Measurements from ENCODE around the gene NUMB.

NUMB gene

DNA sequence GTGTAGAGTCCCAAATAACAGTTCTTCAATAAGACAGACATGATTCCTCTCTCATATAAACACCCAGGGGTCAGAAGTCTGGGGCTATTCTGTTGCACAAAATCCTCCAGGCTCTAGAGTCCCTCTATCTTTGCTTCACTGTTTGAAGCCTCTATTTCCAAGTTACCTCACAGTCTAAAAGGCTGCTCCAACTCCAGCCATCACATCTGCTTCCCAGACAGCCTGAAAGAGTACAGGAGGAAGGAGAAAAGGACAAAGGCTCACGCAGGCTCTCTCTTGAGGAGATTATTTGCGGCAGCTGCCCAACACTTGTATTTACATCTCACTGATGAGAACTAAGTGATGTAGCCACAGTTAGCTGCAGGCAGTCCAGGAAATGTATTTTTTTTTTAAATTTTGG, 214.6 kb downstream of the NUMB start:
- Histone ChIP-seq H2AK5ac (ENCODE audit: low read length) (no peak overlapping the region), H4K12ac (ENCODE audit: low read depth, low read length) (no peak overlapping the region), H3K27ac (ENCODE audit: low read depth, low read length) (no peak overlapping the region), H3K9me3 (ENCODE audit: insufficient read depth, low read depth, low read length) (peaks cover 2% of the 10 kb centered on the region), H3K9ac (ENCODE audit: low read length) (no peak overlapping the region), H3K27me3 (ENCODE audit: insufficient read depth, low read length) (peaks cover 20% of the 10 kb centered on the region), H3K79me1 (ENCODE audit: low read length) (no peaks in the 10 kb centered on the region), H2AFZ (ENCODE audit: insufficient read depth, low read length, poor library complexity) (no peak overlapping the region), H3K14ac (ENCODE audit: low read length) (no peak overlapping the region), H3K4me1 (ENCODE audit: control insufficient read depth in 1 of 2, insufficient read depth in 2 of 2, low read length in 2 of 2) (no peaks in the 10 kb centered on the region), H3K79me2 (ENCODE audit: control insufficient read depth, insufficient read depth, low read length, poor library complexity) (no peaks in the 10 kb centered on the region), H2BK120ac (ENCODE audit: insufficient read depth, low read length, poor library complexity) (no peak overlapping the region), H3K23ac (ENCODE audit: low read length) (no peak overlapping the region), H2BK12ac (ENCODE audit: low read length) (no peak overlapping the region), H3K4ac (ENCODE audit: low read depth, low read length) (no peak overlapping the region), H2BK5ac (ENCODE audit: low read depth, low read length, poor library complexity) (no peak overlapping the region), H3K18ac (ENCODE audit: low read length) (no peak overlapping the region), H3K4me2 (ENCODE audit: low read length) (no peak overlapping the region), H4K8ac (ENCODE audit: low read depth, low read length) (no peak overlapping the region), H4K91ac (ENCODE audit: low read depth, low read length) (no peak overlapping the region), H3K4me3 (ENCODE audit: low read depth, low read length) (no peak overlapping the region), H3K36me3 (ENCODE audit: control insufficient read depth in 1 of 2, insufficient read depth in 2 of 2, low read length in 2 of 2) (no peaks in the 10 kb centered on the region)
- no peak for DNase-seq
- WGBS (ENCODE audit: extremely low coverage, insufficient coverage, insufficient read length), result no CpG with 5 or more reads among the region's 2 CpGs

DNA sequence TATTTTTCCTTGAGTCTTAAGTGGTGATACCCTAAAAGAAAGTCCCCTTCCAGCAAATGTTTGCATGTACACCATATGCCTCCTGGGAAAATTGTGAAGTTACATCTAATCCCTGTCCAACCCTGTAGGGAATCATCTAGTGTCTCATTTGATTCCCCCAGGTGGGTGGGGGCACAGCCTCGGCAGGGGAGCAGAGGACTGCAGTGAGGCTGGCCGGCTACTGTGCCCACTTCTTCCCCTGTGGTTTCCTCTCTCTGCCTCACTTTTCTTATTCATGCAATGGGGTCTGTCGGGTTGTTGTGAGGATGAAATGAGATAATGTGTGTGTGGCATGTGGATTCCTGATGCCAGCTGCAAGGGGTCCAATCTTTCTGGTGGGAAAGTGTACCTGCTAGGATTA, 215.0 kb downstream of the NUMB start:
- H3K4ac ChIP-seq (ENCODE audit: low read depth, low read length), result no peak overlapping the region
- H2BK120ac ChIP-seq (ENCODE audit: insufficient read depth, low read length, poor library complexity), result no peak overlapping the region
- H3K9ac ChIP-seq (ENCODE audit: low read length), result no peak overlapping the region
- no peak overlapping the region for H2AK5ac ChIP-seq (ENCODE audit: low read length)
- DNase-seq, result no peak
- no peaks in the 10 kb centered on the region for H3K4me1 ChIP-seq (ENCODE audit: control insufficient read depth in 1 of 2, insufficient read depth in 2 of 2, low read length in 2 of 2)
- H2BK5ac ChIP-seq (ENCODE audit: low read depth, low read length, poor library complexity), result no peak overlapping the region
- H3K4me3 ChIP-seq (ENCODE audit: low read depth, low read length), result no peak overlapping the region
- no peak overlapping the region for H3K4me2 ChIP-seq (ENCODE audit: low read length)
- H4K12ac ChIP-seq (ENCODE audit: low read depth, low read length), result no peak overlapping the region
- H4K91ac ChIP-seq (ENCODE audit: low read depth, low read length), result no peak overlapping the region
- H3K14ac ChIP-seq (ENCODE audit: low read length), result no peak overlapping the region
- no peaks in the 10 kb centered on the region for H3K36me3 ChIP-seq (ENCODE audit: control insufficient read depth in 1 of 2, insufficient read depth in 2 of 2, low read length in 2 of 2)
- no peak overlapping the region for H3K18ac ChIP-seq (ENCODE audit: low read length)
- no peak overlapping the region for H3K27ac ChIP-seq (ENCODE audit: low read depth, low read length)
- no CpG with 5 or more reads among the region's 3 CpGs for WGBS (ENCODE audit: extremely low coverage, insufficient coverage, insufficient read length)
- peaks cover 22% of the 10 kb centered on the region for H3K27me3 ChIP-seq (ENCODE audit: insufficient read depth, low read length)
- no peaks in the 10 kb centered on the region for H3K79me2 ChIP-seq (ENCODE audit: control insufficient read depth, insufficient read depth, low read length, poor library complexity)
- no peak overlapping the region for H4K8ac ChIP-seq (ENCODE audit: low read depth, low read length)
- H3K79me1 ChIP-seq (ENCODE audit: low read length), result no peaks in the 10 kb centered on the region
- H3K23ac ChIP-seq (ENCODE audit: low read length), result no peak overlapping the region
- peaks cover 2% of the 10 kb centered on the region for H3K9me3 ChIP-seq (ENCODE audit: insufficient read depth, low read depth, low read length)
- no peak overlapping the region for H2BK12ac ChIP-seq (ENCODE audit: low read length)
- no peak overlapping the region for H2AFZ ChIP-seq (ENCODE audit: insufficient read depth, low read length, poor library complexity)

DNA sequence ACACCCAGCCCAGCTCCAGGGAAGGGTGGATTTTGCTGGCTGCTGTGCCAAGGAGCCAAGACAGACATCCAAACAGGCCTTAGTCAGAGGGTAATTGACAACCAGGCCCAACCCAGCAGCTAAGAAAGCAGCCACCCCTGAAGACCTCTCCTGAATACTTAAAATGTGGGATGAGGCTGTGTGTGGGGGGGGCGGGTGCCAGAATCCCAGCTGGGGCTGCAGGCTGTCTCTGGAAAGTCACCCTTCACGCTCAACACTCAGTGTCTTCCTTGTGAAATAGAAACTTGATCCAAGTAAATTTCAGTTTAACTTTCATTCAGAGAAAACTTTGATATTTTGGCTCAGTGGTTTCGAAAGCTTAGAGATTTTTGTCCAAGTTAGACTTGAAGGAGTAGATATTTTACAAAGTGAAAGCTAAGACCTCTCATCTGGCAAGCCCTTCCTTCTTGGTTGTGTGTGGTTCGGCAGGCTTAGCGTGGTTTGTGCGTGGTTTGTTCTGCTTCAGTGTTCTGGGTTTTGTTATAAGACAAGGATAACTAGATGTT, 215.9 kb downstream of the NUMB start:
- Histone ChIP-seq H2BK5ac (ENCODE audit: low read depth, low read length, poor library complexity) (no peak overlapping the region), H3K4me3 (ENCODE audit: low read depth, low read length) (no peak overlapping the region), H2AK5ac (ENCODE audit: low read length) (no peak overlapping the region), H3K36me3 (ENCODE audit: control insufficient read depth in 1 of 2, insufficient read depth in 2 of 2, low read length in 2 of 2) (no peaks in the 10 kb centered on the region), H2BK120ac (ENCODE audit: insufficient read depth, low read length, poor library complexity) (no peak overlapping the region), H3K27me3 (ENCODE audit: insufficient read depth, low read length) (peaks cover 31% of the 10 kb centered on the region), H3K4ac (ENCODE audit: low read depth, low read length) (no peak overlapping the region), H2AFZ (ENCODE audit: insufficient read depth, low read length, poor library complexity) (no peak overlapping the region), H2BK12ac (ENCODE audit: low read length) (no peak overlapping the region), H3K23ac (ENCODE audit: low read length) (no peak overlapping the region), H3K9me3 (ENCODE audit: insufficient read depth, low read depth, low read length) (peaks cover 2% of the 10 kb centered on the region), H4K91ac (ENCODE audit: low read depth, low read length) (no peak overlapping the region), H3K14ac (ENCODE audit: low read length) (no peak overlapping the region), H3K27ac (ENCODE audit: low read depth, low read length) (no peak overlapping the region), H3K79me1 (ENCODE audit: low read length) (no peaks in the 10 kb centered on the region), H4K12ac (ENCODE audit: low read depth, low read length) (no peak overlapping the region), H3K18ac (ENCODE audit: low read length) (no peak overlapping the region), H4K8ac (ENCODE audit: low read depth, low read length) (no peak overlapping the region), H3K4me2 (ENCODE audit: low read length) (no peak overlapping the region), H3K79me2 (ENCODE audit: control insufficient read depth, insufficient read depth, low read length, poor library complexity) (no peaks in the 10 kb centered on the region), H3K9ac (ENCODE audit: low read length) (no peak overlapping the region), H3K4me1 (ENCODE audit: control insufficient read depth in 1 of 2, insufficient read depth in 2 of 2, low read length in 2 of 2) (peaks cover 5 to 7% of the 10 kb centered on the region in 2 experiments)
- no peak for DNase-seq
- WGBS (ENCODE audit: extremely low coverage, insufficient coverage, insufficient read length), result no CpG with 5 or more reads among the region's 6 CpGs

DNA sequence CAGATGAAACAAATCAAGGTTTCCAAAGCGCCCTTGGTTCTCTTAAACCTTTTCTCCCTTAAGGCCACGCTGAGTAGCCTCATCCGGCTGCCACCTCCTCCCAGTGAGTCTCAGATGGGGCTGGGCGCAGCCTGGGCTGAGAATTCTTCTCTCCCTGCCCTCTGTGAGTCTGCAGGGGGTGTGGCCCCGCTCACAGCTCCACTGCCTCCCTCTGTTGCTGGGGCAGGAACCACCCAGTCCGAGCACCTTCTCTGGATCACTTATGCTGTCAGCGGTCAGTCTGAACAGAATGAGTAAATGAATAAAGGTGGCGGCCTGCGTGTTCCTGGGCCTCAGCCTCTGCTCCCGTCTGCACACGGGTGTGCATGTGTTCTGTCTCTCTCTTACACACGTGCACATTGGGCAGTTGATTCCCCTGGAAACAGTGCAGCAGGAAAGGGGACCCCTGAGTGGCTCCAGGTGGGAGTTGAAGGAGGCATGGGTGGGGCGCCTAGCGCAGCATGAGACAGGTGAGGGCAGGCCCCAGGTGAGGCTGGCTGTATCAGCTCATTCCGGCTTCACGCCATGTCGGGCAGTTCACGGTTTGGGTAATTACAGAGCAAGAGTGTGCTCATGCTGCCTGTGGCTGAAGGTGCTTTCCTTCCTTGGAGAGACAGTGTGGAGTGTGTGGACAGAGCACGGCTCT, 216.7 kb downstream of the NUMB start:
- Histone ChIP-seq H3K27me3 (ENCODE audit: insufficient read depth, low read length) (peaks cover 38% of the 10 kb centered on the region), H2BK12ac (ENCODE audit: low read length) (no peak overlapping the region), H2AK5ac (ENCODE audit: low read length) (no peak overlapping the region), H4K91ac (ENCODE audit: low read depth, low read length) (no peak overlapping the region), H3K36me3 (ENCODE audit: control insufficient read depth in 1 of 2, insufficient read depth in 2 of 2, low read length in 2 of 2) (no peaks in the 10 kb centered on the region), H2BK5ac (ENCODE audit: low read depth, low read length, poor library complexity) (no peak overlapping the region), H2BK120ac (ENCODE audit: insufficient read depth, low read length, poor library complexity) (no peak overlapping the region), H4K12ac (ENCODE audit: low read depth, low read length) (no peak overlapping the region), H3K4me1 (ENCODE audit: control insufficient read depth in 1 of 2, insufficient read depth in 2 of 2, low read length in 2 of 2) (peaks cover 8 to 10% of the 10 kb centered on the region in 2 experiments), H3K9ac (ENCODE audit: low read length) (no peak overlapping the region), H3K27ac (ENCODE audit: low read depth, low read length) (no peak overlapping the region), H2AFZ (ENCODE audit: insufficient read depth, low read length, poor library complexity) (no peak overlapping the region), H3K9me3 (ENCODE audit: insufficient read depth, low read depth, low read length) (peaks cover 2% of the 10 kb centered on the region), H3K23ac (ENCODE audit: low read length) (no peak overlapping the region), H3K79me1 (ENCODE audit: low read length) (no peaks in the 10 kb centered on the region), H4K8ac (ENCODE audit: low read depth, low read length) (no peak overlapping the region), H3K4ac (ENCODE audit: low read depth, low read length) (no peak overlapping the region), H3K4me3 (ENCODE audit: low read depth, low read length) (no peak overlapping the region), H3K79me2 (ENCODE audit: control insufficient read depth, insufficient read depth, low read length, poor library complexity) (no peaks in the 10 kb centered on the region), H3K14ac (ENCODE audit: low read length) (no peak overlapping the region), H3K18ac (ENCODE audit: low read length) (no peak overlapping the region), H3K4me2 (ENCODE audit: low read length) (no peak overlapping the region)
- no peak for DNase-seq
- no CpG with 5 or more reads among the region's 19 CpGs for WGBS (ENCODE audit: extremely low coverage, insufficient coverage, insufficient read length)
